Right forelimb (tissue), 1 donor: ENCODE data around the gene NR6A1.

Experiments
- DNase-seq: peaks from one replicate; pipeline ENCODE4 v3.0.0-alpha.2; 2018

NR6A1 gene

DNA sequence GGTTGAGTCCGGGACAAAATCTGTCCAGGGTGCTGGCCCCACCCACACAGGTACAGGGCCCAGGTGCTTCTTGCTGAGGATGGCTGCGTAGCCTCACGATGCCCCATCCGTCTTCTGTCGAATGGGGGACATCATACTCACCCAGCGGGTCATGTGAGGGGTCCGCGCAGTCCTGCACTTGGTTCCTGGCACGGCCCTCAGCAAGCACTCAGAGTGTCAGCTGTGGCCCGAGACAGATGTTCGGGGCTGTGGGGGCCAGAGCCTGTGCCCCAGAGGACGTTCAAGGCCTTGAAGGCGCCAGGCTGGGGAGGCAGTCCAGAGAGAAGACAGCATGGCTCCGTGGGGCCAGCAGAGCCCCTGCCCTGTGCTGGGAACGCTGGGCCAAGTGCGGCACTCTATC lies 291.7 kb downstream of the NR6A1 start:
- no peak for DNase-seq

DNA sequence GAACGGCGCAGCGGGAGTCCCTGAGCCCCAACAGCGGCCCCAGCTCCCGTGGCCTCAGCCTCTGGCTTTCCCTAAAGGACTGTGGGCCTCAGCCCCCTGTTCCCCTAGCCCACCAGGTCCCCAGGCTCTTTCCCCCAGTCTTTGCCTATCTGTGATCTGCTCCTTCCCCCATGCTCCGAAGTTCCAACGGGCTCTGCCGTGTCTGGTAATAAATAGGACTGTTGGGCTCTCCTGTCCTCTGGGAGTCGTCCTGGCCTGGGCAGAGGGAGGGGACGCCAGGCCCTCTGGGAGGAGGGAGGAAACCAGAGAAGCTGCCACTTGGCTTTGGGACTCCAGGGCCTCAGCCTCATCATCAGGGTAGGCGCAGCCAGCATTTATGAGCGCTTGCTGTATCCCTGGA lies 292.8 kb downstream of the NR6A1 start:
- no peak for DNase-seq

DNA sequence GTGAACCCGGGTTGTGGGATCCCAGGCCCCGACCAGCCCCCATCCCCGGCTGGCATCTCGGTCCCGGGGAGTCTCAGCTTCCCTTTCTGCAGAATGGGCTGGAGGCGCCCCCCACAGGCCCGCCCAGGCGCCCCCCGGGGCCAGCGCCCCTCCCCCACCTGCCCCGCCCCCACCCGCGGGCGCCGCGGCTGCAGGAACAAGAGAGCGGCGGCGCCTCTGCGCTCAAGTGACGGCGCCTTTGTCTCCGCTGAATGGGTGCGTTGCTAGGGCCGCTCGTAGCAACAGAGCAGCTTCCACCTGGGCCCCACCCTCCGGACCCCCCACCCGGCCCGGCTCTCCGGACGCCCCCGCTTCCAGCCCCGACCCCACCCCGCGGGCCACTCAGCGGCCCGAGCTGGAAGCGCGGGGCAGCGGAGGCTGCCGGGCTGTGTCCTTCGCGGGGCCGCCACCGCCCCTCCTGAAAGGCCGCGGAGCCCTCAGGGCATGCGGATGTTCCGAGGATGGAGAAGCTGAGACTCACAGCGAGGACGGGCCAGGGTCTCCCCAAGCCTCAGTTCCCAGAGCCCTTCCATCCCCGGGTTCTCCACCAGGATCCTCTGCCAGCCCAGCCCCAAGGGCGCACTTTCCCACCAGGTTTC lies 293.3 kb downstream of the NR6A1 start:
- no peak for DNase-seq

DNA sequence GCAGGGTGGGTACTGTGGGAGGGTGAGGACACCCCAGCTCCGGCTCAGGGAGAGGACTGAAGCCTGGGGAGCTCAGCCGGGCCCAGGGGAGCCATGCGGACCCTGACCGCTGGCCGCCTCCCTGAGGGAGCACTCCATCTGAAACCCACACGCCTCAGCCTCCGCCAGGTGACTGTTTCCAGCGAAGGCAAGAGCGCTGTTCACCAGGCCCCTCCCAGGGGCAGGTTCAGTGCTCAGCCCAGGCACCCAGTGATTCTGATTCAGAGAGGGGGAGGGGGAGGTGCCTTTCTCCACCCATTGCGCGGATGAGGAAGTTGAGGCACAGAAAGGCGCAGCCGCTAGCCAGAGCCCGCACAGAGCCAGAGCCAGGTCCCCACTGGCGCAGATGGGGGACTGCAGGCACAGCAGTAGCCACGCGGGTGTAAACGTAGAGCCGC lies 293.9 kb downstream of the NR6A1 start:
- DNase-seq: no peak

DNA sequence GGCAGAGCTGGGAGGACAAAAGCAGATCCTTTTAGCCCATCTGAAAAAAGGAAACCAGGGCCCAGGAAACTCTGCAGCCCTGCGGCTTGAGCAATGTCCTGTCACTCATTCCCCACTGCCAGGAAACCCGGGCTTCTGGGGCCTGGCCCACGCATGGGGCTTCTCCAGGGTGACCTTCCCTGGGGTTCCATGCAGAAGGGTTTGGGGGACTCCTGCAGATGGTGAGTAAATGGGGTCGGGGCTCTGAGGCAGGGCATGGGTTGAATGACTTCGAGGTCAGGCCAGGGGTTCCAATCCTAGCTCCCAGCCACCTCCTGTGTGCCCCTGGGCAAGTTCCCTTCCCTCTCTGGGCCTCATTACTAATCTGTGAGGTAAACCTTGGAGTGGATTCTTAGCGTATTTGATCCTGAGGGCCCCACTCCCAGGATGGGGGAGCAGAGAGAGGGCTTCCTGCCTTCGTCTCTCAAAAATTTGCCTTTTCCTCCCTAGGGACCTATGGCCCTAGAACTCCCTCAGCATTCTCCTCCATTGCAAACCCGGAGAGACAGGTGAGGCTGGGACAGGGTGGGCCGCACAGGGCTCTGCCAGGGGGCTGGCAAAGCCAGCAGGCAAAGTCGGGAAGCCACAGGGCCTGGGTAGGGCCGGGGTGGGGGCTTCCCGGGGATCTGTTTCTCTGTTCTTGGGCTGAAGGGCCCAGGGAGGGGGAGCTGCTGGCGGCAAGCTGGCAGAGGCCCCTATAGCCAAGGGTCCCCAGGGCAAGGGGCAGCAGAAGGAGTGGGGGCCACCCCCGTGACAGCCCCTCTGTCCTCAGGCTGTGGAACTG lies 295.0 kb downstream of the NR6A1 start:
- DNase-seq: no peak

DNA sequence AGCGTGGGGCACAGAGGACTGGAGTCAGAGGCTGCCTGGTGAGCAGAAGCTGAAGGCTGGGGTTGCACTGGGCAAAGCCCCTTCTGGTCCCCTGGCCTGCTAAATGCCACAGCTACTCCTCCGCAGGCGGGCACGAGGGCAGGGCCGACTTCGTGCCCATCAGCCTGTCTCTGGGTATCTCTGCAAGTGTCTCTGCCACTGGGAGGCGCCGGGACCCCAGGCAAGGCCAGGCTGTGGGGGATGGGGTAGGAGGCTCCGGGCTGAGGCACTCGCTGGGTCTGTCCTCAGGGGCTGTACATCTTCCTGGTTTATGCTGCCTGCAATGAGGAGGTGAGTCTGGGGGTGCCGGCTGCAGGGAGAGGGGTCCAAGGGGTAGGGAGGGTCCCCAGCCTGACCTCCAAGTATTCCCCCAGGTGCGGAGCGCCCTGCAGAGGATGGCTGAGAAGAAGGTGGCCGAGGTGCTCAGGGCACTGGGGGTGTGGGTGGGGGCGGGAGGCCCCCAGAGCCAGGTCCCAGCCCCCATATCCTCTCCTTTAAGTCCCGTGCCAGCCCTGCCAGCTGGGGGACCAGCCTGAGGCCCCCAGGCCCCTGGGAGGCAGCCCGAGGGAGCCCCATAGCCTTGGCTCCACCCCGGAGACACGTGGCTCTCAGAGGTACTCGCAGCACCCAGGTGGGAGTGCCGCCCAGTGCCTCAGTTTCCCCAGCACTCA lies 295.8 kb downstream of the NR6A1 start:
- no peak for DNase-seq

DNA sequence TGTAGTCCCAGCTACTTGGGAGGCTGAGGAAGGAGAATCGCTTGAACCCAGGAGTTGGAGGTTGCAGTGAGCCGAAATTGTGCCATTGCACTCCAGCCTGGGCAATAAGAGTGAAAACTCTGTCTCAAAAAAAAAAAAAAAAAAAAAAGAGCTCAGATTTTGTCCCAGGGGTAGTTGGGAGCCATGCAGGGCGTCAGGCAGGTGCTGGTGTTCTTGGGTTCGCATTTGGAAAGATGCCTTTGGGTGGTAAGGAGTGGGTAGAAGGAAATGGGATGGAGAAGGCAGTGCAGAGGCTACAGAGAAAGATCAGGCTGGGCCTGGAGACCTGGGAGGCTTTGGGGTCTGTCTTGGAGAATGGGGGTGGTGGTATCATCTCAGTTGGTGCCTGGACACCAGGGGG lies 297.0 kb downstream of the NR6A1 start:
- no peak for DNase-seq

DNA sequence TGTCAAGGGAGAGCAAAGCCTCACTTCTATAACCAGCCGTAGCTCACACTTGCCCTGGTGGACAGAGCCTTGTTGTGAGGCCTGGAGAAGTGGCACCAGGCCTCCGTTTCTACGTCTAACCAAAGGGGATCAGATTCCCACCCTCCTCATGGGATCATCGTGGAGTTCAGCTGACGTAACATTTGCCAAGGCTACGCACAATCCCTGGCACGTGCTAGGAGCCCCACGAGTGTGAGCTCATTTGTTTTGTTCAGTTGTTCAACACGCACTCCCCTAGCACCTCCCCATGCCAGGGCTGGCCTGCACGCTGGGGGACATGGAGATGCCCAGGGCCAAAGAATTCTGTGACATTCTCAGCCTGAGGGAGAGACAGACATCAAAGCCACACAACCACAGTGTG lies 297.8 kb downstream of the NR6A1 start:
- DNase-seq: no peak

DNA sequence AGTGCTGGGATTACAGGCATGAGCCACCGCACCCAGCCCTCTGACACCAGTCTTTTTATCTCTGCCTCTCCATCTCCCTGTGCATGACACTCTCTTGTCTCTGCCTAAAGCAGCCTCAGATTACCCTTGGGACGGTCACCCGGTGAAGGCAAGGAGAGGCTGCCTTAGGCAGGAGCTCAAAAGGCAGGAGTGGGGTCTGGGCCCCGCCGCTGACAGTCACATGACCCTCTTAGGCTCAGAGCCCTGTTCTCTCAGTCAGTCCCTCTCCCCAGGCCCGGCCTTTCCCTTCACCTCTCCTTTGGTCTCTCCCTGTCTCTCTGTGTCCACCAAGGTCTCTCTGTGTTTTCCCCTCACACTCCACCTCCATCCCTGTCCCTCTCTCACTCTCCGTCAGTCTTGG lies 298.3 kb downstream of the NR6A1 start:
- no peak for DNase-seq

DNA sequence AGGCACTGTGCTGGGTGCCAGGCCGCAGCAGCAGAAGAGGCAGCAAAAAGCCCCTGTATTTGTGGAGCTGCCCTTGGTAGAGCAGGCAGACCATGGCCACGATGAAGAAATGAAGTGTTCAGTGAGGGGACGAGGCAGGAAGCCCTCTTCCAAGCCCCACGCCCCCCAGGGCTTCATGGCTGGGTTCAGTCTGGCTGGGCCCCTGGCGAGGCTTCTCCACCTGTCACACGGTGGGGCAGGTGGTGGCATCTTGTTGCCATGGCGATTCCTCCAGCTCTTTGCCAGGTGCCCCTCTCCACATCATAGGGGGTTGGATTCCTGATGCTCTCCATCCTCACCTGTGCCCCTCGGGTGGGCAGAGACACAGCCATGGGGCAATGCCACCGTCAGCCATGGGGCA lies 299.4 kb downstream of the NR6A1 start:
- DNase-seq: no peak

DNA sequence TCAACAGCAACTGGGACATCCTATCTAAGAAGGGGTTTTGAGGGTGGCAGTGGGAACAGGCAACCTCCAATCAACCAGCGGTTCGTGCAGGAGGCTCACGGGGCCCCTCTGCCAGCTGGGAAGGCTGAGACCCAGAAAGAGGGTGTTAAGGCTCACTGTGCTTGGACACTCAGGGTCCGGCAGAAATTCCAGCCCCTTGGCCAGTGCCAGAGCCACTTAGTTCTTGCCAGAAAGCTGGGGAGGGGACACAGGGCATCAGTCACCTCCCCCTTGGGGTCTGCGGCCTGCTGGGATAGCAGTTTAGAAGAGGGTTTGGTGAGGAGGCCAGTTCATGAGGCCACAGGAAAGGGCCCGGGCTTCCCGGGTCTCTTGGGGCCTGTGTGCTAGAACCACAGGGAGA lies 300.4 kb downstream of the NR6A1 start:
- no peak for DNase-seq

DNA sequence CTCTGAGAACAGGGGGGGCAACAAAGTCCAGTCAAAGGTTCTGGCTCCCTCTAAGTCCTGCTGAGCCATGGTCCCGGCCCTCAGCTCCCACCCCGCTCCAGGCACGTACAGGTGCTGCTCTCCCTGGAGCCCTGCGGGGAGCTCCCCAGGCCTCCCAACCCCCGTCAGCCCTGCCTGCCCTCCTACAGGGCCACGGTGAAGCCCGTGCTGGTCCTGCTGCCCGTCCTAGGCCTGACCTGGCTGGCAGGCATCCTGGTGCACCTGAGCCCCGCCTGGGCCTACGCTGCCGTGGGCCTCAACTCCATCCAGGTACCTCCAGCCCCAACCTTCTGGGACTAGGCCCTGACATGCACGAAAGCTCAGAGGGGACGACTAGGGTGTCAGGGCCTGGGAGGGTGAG lies 300.8 kb downstream of the NR6A1 start:
- DNase-seq: no peak

DNA sequence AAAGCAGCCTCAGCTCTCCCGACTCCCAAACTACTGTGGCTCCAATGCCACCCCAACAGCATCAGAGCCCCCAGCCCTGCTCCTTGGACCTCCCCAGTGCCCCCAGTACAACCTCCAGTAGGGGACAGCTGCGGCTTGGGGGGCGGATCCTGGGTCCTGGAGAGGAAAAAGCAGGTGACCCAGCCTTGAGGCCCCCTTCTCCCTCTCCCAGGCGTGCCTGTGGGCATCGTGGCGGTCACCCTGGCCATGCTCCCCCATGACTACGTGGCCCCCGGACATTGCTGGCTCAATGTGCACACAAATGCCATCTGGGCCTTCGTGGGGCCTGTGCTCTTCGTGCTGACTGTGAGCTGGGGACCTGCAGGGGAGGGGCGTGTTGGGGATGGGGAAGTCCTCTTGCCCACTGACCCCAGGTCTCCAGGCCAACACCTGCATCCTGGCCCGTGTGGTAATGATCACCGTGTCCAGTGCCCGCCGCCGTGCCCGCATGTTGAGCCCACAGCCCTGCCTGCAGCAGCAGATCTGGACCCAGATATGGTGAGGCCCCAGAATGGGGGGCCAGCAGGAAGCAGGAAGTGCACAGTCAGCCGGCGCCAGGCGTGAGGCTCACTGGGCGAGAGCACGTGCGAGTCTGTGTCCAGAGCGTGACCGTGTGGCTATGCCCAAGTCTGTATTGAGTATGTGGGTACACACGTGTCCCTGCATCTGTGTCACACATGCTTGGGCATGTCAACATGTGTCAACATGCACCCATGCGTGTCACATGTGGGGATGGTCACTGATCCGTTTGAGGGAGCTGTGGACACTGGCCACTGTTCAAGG lies 301.9 kb downstream of the NR6A1 start:
- no peak for DNase-seq

DNA sequence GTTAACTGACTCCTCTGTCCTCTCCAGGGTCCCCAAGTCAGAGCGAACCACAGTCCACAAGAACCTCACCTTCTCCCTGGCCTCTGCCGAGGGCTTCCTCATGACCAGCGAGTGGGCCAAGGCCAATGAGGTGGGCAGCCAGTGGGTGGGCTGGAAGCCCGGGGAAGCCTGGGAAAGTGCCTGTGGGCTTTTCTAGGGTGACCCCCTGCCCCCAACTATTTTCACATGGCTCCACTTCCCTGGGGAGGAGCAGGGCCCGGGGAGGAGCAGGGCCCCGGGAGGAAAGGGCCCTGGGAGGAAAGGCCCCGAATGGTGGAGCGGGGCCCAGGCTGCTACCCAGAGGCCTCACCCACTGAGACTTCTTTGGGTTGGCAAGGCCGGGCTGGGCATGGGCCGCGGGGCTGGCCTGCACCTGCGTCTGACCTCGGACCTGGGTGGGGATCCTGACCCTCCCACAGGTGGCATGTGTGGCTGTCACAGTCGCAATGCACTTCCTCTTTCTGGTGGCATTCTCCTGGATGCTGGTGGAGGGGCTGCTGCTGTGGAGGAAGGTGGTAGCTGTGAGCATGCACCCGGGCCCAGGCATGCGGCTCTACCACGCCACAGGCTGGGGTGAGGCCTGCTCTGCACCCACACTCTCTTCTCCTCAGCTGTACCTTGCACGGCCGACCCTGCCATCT lies 302.9 kb downstream of the NR6A1 start:
- no peak for DNase-seq

DNA sequence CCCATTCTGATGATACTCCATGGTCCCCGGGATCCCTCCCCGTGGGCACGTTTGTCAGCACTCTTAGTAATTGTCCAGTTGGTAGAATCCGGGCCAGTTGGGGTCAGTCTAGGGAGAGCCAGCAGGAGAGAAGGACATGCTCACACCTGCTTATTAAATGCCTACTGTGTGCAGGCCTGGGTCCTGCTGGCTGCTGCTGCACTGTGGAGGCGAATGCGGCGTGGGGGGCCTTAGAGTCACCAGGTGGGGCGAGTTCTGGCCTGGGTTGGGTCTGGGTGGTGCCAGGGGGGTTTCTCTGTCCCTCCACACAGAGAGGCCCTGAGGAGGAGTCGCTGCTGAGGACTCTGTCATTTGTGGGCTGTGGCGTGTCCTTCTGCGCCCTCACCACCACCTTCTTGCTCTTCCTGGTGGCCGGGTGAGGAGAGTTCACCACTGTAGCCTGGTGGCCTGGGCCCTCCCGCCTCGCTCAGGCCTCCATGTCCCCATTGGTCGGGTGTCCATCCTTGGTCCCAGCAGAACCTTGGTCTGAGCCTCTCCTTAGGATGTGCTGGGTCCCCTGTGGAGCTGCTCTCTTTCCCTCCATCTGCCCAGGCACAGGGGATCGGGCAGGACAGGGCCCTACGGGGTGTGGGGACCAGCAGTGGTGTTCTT lies 303.6 kb downstream of the NR6A1 start:
- no peak for DNase-seq
